HG03442 (cell line): ENCODE measurements around the gene OR13C9.
"Not testable (repeated sequence)": the region's sequence is repeated elsewhere in the genome, so short reads cannot be mapped to it uniquely, and the experiment has no call there.

Source experiments
- ATAC-seq: cut with Tn5 transposase; IDR thresholded peaks from one replicate; pipeline ENCODE4 v1.9.1; 2021; ENCODE audit warnings: mild to moderate bottlenecking, moderate library complexity; ENCODE audit not compliant: unreplicated experiment

Gene OR13C9, protein sequence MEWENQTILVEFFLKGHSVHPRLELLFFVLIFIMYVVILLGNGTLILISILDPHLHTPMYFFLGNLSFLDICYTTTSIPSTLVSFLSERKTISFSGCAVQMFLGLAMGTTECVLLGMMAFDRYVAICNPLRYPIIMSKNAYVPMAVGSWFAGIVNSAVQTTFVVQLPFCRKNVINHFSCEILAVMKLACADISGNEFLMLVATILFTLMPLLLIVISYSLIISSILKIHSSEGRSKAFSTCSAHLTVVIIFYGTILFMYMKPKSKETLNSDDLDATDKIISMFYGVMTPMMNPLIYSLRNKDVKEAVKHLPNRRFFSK

DNA sequence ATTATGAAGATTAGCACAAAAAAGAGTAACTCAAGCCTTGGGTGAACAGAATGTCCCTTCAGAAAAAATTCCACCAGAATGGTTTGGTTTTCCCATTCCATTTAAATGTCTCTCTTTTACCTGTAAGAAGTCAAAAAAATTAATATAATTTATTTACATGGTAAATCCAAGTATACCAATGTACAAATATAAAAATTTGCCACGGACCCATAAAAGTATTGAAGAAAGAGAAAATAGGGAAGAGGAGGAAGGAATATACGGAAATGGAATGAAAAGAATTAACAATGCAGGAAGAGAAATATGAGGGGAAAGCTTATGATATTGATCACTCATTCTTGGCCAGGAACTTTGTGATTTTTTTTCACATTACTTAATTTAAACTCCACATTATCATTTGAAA, at the start of gene OR13C9:
Gene OR13C9, minus strand, starts transcription at position 101 of the 400 bp plus-strand sequence. Its CDS starts 0 bp downstream, at position 101.
- no peak for ATAC-seq

DNA sequence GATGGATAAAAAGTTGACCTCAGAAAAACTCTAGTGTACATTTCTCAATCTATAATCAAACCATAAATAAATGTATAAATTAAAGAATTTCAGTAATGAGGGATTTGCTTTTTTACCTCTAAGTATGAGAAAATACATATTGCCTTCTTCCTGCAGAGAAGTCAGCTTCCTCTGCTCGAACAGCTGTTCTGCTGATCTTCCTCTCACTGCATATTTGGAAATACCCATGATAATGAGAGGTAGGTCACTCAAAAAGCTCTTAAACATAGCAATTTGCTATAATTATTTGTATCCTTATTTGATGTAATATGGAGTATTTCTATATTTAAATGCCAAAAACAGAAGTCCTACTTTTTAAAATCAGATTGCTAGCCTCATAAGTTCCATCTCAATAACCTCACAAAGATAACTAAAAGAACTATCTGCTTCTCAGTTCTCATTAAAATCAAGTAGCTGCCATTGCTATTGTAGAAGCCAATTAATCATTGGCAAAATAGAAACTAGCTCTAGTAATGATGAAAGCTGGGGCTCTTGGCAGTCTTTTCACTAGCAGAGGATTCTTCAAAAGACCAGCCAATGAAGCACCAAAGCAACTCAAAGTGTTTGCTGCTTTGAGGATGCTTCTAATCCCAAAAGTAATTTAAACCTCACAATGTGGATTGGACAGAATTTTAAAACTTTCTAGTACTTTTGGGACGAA, 40.6 kb upstream of the OR13C9 start:
- no peak for ATAC-seq

DNA sequence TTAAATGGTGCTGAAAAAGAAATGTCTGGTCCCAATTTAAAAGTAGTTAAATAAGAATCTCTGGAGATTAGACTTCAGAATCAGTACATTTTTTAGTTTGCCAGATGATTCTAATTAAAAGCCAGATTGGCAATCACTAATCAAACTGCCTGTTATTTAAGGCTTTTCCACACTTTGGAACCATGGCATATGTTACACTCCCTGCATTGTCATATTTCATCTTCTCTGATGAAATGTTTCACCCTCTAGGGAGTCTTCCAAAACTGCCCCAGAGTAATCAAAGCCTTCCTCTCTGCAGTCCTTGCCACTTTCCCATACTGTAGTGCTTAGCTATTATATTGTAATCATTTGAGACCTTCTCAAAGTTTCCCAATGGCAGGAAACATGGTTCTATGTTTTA, 17.5 kb upstream of the OR13C9 start:
- ATAC-seq: no peak

DNA sequence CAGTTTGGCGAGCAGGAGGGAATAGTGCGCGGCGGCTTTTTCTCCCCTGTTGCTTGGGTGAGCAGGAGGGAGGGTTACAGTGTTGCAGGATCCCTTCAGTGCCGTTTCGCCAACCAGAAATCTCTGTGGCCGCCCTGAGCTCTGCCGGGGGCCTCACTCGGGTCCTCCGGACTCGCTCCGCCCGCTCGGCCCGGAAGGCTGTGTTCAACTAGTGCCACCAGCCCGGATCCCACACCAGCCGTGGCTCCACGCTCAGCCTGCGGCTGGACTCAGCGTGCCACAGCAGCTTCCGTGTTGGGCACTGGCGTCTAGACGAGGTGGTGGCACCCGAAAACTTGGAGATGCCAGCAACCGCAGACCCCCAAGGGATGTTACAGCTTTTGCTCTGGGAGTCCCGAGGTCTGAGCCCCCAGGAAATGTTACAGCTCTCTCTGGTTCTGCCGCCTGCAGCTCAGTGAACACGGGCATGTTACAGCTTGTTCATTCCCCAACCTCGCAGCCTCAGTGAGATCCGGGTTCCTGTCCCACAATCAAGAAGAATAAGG, 16.0 kb upstream of the OR13C9 start:
- no peak for ATAC-seq

DNA sequence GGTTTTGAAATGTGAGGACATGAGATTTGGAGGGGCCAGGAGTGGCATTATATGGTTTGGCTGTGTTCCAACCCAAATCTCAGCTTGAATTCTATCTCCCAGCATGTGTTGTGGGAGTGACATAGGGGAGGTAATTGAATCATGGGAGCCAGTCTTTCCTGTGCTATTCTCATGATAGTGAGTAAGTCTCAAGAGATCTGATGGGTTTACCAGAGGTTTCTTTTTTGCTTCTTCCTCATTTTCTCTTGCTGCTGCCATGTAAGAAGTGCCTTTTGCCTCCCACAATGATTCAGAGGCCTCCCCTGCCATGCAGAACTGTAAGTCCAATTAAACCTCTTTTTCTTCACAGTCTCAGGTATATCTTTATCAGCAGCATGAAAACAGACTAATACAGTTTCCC, 8.0 kb upstream of the OR13C9 start:
- not testable (repeated sequence) for ATAC-seq

DNA sequence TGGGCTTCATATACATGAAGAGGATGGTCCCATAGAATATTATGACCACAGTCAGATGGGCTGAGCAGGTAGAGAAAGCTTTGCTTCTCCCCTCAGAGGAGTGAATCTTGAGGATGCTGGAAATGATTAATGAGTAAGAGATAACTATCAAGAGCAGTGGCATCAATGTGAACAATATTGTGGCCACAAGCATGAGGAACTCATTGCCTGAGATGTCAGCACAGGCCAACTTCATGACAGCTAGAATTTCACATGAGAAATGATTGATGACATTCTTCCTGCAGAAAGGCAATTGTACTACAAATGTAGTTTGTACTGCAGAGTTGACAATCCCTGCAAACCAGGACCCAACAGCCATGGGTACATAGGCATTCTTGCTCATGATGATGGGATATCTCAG, 586 bp downstream of the OR13C9 start:
- ATAC-seq: no peak

DNA sequence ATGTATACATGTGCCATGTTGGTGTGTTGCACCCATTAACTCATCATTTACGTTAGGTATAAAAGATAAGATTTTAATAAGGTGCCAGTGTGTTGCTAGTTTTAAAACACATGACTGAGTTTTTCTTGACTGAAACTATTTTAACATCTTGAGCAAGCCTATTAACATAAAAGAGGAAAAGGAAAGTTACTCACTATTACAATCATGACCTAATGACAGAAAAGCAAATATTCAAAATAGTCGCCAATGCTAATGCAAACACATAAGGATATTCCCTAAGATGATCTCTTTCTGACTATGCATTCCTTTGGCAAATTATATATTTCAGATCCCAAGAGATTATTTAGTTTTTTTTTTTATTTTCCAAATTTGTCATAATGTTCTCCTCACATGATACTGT, 6.8 kb downstream of the OR13C9 start:
- ATAC-seq: no peak

DNA sequence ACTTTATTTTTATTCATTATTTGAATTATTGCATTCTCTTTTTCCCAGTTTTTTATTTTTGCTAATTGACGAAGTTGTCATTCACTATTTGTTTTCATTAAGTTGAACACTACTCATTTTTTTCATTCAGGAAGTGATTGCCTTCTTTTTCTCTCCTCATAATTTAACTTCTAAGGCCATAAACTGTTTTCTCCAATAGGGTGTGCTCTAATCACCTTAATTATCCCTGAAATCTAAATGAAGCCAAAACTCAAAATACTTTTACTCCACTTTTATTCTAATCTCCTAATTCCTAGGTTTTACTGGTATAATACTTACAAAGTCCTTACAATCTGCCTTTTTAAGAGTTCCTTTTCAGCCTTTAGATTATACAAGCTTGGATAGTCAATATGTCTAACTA, 9.7 kb downstream of the OR13C9 start:
- no peak for ATAC-seq

DNA sequence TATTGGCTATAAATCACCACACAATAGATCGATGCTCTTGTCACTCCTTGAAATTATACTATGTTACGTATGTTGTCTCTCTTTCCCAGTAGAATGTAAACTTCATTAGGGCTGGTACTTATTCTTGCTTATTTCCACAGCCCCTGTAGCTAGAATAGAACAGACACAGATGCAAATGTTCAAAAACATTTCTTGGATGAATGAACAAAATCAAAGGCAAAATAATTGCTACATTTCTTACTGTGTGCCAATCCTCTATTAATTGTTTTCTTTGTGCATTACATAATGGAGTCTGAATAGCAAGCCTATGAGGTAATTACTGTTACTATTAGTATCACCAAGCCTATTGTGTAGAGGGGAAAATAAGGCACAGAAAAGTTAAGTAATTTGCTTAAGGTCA, 11.9 kb downstream of the OR13C9 start:
- ATAC-seq: no peak

DNA sequence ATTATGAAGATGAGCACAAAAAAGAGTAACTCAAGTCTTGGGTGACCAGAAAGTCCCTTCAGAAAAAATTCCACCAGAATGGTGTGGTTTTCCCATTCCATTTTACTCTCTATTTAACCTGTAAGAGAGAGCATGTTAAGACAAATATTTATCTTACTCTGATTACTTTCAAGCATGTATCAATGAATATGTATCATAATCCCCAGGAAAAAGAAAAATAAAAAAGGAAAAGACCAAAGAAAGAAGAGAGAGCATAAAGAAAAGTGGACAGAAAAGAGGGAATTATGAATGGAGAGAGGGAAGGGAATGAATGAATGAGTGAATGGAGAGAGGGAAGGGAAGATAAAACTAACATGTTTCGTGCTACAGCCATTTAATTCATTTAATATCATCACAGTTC, 12.5 kb downstream of the OR13C9 start, which contains the start of gene OR13C2:
Gene OR13C2, minus strand, starts transcription at position 101 of the 400 bp plus-strand sequence. Its CDS starts 0 bp downstream, at position 101.
- not testable (repeated sequence) for ATAC-seq

DNA sequence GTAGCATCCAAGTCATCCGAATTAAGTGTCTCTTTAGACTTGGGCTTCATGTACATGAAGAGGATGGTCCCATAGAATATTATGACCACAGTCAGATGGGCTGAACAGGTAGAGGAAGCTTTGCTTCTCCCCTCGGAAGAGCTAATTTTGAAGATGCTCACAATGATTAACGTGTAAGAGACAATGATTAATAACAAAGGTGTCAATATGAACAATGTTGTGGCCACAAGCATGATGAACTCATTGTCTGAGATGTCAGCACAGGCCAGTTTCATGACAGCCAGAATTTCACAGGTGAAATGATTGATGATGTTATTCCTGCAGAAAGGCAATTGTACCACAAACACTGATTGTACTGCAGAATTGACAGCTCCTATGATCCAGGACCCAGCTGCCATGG, 13.2 kb downstream of the OR13C9 start:
- ATAC-seq: no peak

DNA sequence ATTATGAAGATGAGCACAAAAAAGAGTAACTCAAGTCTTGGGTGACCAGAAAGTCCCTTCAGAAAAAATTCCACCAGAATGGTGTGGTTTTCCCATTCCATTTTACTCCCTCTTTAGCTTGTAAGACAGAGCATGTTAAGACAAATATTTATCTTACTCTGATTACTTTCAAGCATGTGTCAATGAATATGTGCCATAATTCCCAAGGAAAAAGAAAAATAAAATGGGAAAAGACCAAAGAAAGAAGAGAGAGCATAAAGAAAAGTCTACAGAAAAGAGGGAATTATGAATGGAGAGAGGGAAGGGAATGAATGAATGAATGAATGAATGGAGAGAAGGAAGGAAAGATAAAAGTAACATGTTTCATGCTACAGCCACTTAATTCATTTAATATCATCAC, 18.7 kb downstream of the OR13C9 start, which contains the start of gene OR13C5:
Gene OR13C5, minus strand, starts transcription at position 101 of the 400 bp plus-strand sequence. Its CDS starts 0 bp downstream, at position 101.
- ATAC-seq: not testable (repeated sequence)

DNA sequence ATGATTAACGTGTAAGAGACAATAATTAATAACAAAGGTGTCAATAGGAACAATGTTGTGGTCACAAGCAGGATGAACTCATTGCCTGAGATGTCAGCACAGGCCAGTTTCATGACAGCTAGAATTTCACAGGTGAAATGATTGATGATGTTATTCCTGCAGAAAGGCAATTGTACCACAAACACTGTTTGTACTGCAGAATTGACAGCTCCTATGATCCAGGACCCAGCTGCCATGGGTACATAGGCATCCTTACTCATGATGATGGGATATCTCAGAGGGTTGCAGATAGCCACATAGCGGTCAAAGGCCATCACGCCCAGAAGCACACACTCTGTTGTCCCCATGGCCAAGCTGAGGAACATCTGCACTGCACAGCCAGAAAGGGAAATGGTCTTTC, 19.3 kb downstream of the OR13C9 start:
- ATAC-seq: not testable (repeated sequence)

DNA sequence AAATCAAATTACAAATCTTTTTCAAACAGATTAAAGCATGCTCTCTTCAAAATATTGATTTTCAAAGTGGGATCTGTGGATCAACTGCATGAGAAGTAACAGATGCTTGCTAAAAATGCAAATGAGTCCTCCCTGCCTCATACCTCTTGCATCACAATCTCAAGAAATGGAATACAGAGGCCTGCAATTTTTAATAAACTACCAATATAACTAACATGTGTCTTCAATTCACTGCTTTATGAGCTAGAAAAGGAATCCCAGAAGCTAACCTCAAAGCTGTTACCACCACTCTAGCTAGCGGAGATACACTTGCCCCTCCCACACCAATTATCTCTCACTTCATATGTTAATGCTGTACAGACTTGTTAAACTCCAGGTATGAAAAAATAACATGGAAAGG, 28.4 kb downstream of the OR13C9 start:
- ATAC-seq: no peak

DNA sequence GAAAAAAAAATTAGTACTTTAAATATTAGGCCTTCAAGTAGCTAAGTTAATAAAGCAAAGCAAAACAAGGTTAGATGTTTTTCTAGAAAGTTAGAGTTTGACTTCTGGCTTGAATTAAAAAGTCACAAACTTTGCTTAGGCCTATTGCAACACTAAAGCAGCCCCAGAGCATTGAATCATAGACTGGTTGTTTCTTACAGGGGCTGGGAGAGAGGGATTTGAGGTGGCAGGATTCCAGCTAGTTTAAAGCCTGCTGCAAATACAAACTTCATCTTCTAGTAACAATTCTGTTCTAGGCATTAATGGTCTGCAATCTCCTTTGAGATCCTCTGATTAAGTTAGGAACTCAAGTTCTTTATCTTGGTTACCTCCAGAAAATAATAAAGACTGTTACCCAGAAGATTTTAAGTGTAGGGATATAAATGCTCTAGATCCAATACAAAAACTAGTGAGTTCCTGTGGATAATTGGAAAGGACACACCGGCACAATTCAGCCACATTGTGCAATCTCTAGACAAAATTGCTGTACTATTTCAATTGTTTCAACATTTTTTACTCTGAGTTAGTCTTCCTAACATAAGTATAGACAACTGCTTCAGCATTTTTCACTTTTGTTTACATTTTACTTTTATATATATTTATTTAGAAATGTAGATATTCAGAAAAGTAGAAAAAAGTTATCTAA, 31.4 kb downstream of the OR13C9 start:
- no peak for ATAC-seq

DNA sequence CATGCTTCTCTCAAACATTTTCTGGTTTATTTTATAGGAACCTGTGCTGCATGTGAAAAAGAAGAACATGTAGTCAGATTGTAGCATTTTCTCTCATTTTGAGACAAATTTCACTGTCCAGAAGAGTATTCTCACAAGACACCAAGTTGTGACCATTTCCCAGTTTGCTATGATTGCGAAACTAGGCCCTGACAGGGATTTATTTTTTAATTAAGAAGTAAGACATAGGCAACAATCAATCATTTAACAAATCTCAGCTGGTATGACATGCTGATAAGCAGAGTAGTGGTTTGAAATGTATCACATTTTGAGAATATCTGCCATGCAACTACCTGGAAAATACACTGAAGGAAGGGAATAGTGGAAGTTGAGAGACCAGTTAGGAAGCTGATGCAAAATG, 37.4 kb downstream of the OR13C9 start:
- ATAC-seq: no peak

DNA sequence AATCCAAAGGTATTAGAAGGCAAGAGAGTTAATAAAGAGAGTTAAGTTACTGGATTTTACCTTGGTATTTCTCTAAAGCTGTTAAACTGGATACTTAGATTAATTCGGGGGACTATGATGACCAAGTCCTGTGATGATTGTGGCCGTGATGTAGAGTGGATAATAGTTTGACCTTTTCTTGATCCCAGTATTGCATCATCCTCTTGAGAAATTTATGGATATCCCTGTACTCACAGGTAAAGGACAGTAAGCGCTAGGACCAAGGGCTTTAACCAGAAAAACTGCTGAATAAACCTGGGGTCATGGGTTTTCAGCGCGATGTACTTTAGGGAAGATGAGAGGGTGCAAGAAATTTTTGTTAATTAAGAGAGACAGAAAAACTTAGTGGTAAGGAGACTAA, 40.7 kb downstream of the OR13C9 start:
- no peak for ATAC-seq

DNA sequence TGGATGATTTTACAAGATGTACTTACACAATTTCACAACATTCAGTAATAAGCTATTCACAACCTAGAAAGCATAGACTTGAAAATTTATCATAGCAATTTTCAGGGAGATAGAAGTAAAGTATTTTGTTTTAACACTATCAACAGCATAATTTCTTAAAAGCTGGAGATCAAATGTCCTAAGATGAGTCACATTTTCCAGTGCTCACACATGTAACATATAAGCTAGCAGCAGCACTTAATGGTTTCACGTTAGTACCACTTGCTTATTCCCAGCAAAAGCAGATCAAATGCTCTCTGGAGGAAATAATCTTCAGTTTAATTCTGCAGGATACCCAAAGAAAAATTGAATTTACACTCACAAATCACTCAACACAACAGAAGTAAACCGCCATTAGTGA, 42.5 kb downstream of the OR13C9 start:
- no peak for ATAC-seq

DNA sequence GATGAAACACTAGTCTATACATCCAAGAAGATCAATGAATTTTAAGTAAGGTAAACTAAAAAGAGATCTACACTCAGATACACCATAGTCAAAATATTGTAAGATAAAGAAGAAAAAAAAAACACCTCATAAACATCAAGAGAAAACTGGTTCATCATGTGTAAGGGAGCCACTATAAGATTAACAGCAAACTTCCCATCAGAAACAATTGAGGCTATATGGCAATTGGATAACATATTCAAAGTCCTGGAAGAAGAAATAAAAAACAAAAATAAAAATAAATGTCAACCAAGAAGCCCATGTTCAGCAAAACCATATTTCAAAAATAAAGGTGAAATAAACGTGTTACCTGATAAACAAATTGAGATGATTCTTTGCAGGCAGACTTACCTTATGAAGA, 45.4 kb downstream of the OR13C9 start:
- ATAC-seq: no peak

DNA sequence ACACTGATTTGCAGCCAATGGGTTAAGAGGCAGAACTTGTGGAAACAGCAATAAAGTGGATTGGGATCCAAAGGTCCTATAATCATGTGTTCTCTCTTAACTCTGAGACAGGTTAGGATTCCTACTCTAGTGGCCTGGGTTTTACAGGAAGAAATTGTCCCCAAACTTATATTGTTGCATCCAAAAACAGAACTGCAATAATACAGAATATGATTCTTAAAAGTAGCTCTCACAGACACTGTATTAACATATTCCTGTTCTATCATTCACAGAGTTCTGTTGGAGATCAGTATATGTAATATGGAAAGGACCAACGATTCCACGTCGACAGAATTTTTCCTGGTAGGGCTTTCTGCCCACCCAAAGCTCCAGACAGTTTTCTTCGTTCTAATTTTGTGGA, 49.1 kb downstream of the OR13C9 start, which contains the start of gene OR13C8:
Gene OR13C8, plus strand, starts transcription at position 301 of the 400 bp plus-strand sequence. Its CDS starts 0 bp downstream, at position 301.
- ATAC-seq: no peak
